BJ (cell line): ENCODE results near the gene ESAM. TPM values are rescaled to one million over a fixed set of nuclear protein-coding genes. Genes with fewer than 3 reads are reported as not detected.

Experiments used
- CTCF ChIA-PET: fragments of 350-600 bp; formaldehyde crosslinking; extraction: SDS; loops from one replicate; lab custom pipeline; 2021; ENCODE audit warnings: antibody characterized with exemption, inconsistent platforms; lab: Yijun Ruan, JAX
- POLR2A ChIA-PET: fragments of 300-600 bp; sonication (Branson Sonifier 250); formaldehyde crosslinking; extraction: SDS; loops from one replicate; lab custom pipeline; 2021; ENCODE audit warnings: antibody characterized with exemption; lab: Charles Lee
- DNase-seq: peaks from one replicate; pipeline ENCODE4 v3.0.0-alpha.2; 2011; ENCODE audit warnings: low read depth
- H3K27me3 ChIP-seq: 2 replicates; pipeline ENCODE4 v1.6.0; 2011; ENCODE audit warnings: low read length; ENCODE audit not compliant: control insufficient read depth, insufficient read depth
- H3K36me3 ChIP-seq: 2 replicates; pipeline ENCODE4 v1.5.1; 2011; ENCODE audit warnings: low read length; ENCODE audit not compliant: control insufficient read depth, insufficient read depth
- H3K4me3 ChIP-seq: 2 replicates; pipeline ENCODE4 v1.5.1; 2011; ENCODE audit warnings: low read depth, mild to moderate bottlenecking, control low read depth, low read length
- polyA plus RNA-seq: library from polyadenylated mRNA; depleted of rRNA; stranded (reverse); fragments of >200 nt; gene quantifications from 2 replicates; pipeline ENCODE4 v1.2.3, GENCODE V29; 2011
- TF ChIP-seq, protein P1 (sequence below): IDR thresholded peaks from 2 replicates; pipeline ENCODE4 v1.5.1; 2011; ENCODE audit warnings: low read depth, mild to moderate bottlenecking, control low read depth, inconsistent platforms, low read length, moderate library complexity; ENCODE audit not compliant: insufficient read depth

The ESAM gene
- polyA plus RNA-seq, 1 experiment, result 0.17 TPM

- Histone ChIP-seq H3K4me3 (no peak overlapping the region), H3K36me3 (no peaks in the 10 kb centered on the region), H3K27me3 (peaks cover 22% of the 10 kb centered on the region)
- no peak for DNase-seq
- TF ChIP-seq, protein P1, sequence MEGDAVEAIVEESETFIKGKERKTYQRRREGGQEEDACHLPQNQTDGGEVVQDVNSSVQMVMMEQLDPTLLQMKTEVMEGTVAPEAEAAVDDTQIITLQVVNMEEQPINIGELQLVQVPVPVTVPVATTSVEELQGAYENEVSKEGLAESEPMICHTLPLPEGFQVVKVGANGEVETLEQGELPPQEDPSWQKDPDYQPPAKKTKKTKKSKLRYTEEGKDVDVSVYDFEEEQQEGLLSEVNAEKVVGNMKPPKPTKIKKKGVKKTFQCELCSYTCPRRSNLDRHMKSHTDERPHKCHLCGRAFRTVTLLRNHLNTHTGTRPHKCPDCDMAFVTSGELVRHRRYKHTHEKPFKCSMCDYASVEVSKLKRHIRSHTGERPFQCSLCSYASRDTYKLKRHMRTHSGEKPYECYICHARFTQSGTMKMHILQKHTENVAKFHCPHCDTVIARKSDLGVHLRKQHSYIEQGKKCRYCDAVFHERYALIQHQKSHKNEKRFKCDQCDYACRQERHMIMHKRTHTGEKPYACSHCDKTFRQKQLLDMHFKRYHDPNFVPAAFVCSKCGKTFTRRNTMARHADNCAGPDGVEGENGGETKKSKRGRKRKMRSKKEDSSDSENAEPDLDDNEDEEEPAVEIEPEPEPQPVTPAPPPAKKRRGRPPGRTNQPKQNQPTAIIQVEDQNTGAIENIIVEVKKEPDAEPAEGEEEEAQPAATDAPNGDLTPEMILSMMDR, result no peak
- ChIA-PET POLR2A (no interaction called here), CTCF (interaction anchor here (0.7 to 7.9 kb wide), 6 partner anchors 7 to 89 kb away, joined by 3 to 78 read pairs (median 4); partner anchors contain the start of genes SIAE, SPA17 and VSIG2)
These were observed 1.3 kb downstream of the ESAM start for GRCh38 chr11:124760806-124761205.

DNA sequence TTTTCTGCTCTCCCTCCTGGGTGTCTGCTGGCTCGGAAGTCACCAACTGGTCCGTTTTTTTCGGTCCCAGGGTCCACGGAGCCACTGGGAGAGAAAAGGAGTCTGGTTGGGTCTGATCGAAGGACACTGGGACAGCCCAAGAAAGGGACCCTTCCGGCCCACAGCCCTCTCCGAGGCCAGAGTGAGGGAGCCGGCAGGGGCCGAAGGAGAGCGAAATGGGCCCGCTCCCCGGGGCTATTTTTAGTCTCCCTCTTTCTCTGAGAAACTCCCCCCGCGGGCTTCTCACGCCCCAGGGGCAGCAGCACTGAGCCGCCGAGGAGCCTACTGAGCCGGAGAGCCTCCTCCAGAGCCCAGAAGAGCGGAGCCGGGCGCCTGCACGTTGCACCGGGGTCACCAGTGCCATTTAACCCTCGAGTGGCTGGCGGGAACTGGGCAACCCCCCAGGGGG lies 1.9 kb downstream of the ESAM start:
- DNase-seq, result no peak
- POLR2A ChIA-PET, result no interaction called here
- CTCF ChIA-PET, result interaction anchor here (0.7 to 7.9 kb wide), 4 partner anchors 14 to 89 kb away, joined by 3 to 78 read pairs (median 4); partner anchors contain the start of genes SIAE and SPA17

DNA sequence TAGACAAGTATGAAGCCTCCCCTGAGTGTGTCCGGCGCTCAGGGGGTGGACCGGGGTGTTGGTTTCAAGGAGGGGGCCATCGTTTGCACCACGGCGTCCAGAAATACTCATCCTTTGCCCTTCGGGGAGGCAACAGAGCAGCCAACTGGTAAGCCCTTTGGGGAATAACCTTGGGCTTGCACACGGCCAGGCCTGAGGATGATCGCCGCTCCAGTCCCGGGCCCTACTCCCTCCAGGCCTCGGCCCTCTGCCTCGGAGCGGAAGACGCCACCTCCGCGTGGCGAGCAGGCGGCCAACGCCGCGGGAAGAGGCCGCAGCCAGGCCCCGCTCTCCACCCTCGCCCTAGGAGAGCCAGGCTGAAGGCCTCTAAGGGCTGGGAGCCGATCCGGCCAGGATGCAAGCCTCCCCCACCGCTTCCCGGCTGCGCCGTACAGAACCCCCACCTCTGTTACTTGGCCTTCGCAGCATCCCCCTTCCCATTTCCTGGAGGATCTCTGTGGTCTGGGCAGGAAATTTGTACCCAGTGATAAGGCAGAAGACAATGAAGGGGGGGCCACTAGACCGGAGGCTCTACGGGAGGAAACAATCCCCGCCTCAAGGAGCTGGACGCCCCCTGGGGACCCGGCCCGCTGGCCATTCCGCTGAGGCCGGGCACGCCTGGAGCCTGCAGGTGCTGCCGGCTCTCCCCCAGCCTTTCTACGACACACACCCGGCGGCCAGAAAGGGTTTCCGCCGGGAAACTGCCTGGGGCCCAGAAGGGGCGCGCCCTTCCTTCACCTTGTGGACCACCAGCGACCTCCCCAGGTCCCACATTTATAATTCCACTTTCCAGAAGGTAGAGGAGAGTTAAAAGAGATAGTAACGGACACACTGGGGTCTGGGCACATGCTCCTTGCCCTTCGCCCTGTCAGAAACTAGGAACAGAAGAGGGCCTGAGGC lies 2.6 kb downstream of the ESAM start:
- DNase-seq, result no peak
- H3K36me3 ChIP-seq, result no peaks in the 10 kb centered on the region
- H3K27me3 ChIP-seq, result peaks cover 23% of the 10 kb centered on the region
- H3K4me3 ChIP-seq, result no peak overlapping the region
- TF ChIP-seq, protein P1, result no peak
- CTCF ChIA-PET, result interaction anchor here (0.7 to 7.9 kb wide), 8 partner anchors 11 to 89 kb away, joined by 3 to 78 read pairs (median 7); partner anchors contain the start of genes SIAE and SPA17
- POLR2A ChIA-PET, result no interaction called here

More for the DNA sequence above, 1.9 kb downstream of the ESAM start:
- Histone ChIP-seq H3K36me3 (no peaks in the 10 kb centered on the region), H3K4me3 (no peak overlapping the region), H3K27me3 (peaks cover 23% of the 10 kb centered on the region)
- TF ChIP-seq, protein P1, result no peak

DNA sequence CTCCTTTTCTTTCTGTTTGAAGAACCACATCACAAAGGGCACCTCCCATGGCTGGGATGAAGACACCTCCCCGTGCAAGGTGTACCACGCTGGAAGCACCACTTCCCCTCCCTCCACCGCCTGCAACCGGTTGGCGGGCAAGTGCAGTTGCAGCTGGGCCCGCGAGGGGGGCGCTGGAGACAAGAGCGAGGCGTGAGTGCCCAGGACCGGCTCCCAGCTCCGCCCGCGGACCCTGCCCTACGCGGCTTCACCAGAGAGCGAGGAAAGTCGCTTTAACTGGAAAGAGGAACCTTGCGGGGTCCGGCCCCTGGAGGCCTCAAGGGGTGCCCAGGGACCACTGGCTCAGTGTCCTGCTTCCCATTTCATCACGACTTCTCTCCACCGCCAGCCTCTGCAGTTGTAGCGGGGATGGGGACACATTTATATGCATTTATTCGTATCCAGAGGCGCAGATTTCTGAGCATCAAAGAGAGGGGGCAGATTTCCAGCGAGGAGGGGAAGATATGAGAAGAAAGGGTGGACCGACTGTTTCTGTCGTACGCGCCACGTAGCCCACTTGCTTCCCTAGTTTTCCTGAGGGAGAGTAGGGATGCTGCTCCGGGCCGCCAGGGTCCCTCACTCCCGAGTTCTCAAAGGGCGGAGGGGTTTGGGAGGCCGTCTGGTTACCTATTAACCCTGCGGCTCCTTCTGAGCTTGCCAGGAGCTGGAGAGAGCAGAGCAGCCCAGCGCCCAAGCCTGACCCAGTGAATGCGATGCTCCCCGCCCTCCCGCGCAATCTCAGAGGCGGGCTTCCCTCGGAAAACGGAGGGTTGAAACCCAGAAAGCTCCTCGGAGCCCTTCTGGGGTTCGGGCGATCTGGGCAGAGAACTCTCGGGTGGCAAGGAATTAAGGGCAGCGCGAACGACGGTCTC lies 3.5 kb downstream of the ESAM start:
- POLR2A ChIA-PET, result no interaction called here
- no peak for DNase-seq
- H3K36me3 ChIP-seq, result no peaks in the 10 kb centered on the region
- CTCF ChIA-PET, result interaction anchor here (0.6 to 2.3 kb wide), 24 partner anchors 9 to 352 kb away, joined by 3 to 16 read pairs (median 4); partner anchors contain the start of genes ROBO3, SIAE, SPA17 and TBRG1
- H3K27me3 ChIP-seq, result peaks cover 23% of the 10 kb centered on the region
- peak overlapping the region; percentile 33 for H3K4me3 ChIP-seq
- TF ChIP-seq, protein P1, result peak; percentile 82
